Measurements from ENCODE around the gene SLC25A24.
"Not testable (repeated sequence)": the region's sequence is repeated elsewhere in the genome, so short reads cannot be mapped to it uniquely, and the experiment has no call there.

Gene SLC25A24

DNA sequence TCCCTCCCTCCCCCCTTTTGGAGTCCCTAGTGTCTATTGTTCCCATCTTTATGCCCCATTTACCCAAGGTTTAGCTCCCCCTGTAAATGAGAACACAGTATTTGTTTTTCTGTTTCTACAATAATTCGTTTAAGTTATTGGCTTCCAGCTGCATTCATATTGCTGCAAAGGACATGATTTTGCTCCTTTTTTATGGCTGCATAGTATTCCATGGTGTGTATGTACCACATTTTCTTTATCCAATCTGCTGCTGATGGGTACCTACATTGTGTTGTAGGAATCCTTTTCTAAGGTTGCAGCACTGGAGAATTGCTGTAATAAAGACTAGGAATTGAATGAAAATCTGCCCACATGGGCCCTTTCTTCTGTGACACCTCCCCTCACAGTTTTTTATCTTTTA is 6.8 kb downstream of the SLC25A24 start:
- DNase-seq = no peak

DNA sequence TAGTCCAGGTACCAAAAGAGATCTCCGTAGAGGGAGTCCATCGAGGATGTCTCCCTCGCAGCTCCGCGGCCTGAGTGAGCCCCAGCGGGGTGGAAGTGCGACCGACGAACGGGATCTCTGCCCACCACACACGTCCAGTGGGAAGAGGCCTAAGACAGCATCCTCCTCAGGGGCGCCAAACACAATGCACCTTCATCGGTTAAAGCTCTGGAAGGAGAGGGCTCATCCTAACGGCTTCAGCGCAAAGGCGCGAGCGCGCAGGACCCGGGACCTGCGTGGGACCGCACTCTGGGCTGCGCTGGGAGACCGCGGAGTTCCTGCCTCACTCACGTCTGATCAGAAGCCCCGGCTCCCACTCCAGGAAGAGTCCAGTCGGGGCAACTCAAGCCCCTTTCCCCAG is 7.6 kb downstream of the SLC25A24 start:
- no peak for DNase-seq

DNA sequence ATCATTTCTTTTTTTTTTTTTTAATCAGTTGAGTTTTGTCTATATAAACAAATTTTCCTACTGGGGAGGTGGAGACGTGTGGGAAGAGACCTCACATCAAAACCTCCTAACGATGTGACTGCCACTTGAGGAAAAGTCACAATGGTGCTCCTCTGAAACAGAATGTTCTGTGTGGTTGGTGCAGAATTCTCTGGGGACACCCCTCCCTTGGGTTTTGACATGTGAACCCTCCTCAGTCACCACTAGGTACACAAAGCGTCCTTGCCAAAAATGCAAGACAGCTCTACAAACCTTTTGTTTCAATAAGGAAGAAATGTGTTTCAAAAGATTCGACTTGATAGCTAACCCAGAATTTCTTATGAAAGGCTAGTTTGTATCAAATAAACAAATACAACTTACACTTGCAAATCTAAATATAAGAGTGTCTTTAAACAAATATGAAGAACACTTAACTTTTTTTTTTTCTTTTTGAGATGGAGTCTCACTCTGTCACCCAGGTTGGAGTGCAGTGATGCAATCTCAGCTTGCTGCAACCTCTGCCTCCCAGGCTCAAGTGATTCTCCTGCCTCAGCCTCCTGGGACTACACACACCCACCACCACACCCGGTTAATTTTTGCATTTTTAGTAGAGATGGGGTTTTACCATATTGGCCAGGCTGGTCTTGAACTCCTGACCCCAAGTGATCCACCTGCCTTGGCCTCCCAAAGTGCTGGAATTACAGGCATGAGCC is 9.3 kb downstream of the SLC25A24 start:
- peak; percentile 49 for DNase-seq

DNA sequence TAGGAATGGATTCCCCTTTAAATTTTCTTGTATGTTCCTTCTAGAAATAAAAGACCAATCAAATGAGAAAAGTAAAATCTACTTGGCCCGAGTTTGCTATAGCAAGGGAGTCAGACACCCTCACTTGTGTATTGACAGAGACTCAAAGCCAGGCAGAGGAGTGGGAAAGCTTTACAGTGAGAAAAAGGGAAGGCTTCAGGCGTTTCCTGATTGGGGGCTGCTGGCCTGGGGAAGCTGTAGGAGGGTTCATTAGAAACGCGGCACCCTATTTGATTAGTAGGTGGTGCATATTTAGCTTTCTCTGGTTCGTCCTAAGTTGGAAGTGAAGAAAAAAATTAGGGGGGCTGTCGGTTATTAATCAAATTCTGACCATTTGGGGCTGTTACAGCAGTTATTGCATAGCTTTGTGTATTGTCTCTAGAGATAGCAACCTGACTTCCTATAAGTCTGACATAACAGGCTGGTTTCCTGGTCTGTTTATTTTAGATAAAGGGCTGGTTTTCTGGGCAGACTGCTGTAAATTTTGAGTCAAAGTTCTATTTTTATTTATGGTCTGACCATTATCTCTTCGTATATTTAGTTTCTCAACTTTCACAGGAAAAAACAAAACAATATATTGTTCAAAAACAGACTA is 10.0 kb downstream of the SLC25A24 start:
- DNase-seq = no peak

DNA sequence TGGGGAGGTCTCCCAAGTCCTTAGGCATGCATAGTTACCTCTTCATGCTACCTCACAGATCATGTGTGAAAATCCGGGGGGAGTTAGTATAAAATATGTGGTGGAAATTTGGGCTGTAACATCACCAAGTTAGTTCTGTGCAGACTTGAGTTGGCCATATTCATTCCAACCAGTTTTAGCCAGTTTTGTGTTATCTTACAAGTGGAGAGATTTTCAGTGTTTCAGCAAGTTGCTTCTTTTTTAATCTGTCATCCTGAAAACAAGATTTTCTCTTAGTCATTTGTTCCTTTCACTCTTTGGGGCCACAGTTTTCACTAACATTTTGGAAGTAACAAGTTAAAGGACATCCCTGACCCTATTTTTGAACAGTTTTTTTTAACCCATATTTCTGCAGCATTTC is 11.3 kb downstream of the SLC25A24 start:
- no peak for DNase-seq

DNA sequence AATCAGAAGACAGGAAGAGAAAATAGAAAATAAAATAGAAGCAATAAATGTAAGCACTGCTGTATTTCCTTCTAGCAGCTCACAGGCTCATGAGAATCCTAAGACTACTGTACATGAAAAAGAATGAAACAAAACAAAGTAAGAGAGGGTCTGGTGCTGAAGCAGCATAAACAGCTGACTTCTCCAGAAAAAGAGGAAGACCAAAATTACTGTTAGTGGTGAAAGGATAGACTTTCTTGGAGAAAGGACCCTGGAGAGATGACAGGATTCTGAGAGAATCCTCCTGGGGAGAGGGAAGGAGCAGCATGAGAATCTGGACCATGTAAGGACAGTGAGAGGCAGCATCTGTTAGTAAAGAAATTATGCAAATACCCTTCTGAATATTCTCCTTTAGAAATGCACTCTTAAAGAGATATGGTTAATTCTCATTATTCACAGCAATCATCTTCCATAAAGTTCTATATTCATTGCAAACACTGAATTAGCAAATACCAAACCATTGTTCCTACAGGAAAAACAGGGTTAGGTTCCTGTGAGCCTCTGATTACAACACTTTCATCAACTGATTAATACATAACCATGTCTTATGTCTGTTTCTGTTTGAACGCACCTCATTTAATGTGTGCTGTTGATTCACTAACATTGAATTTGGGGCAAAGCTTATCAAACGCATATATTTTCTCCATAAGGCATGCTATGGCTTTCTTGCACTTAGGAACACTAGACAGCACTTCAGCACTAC is 17.0 kb downstream of the SLC25A24 start:
- DNase-seq = no peak

DNA sequence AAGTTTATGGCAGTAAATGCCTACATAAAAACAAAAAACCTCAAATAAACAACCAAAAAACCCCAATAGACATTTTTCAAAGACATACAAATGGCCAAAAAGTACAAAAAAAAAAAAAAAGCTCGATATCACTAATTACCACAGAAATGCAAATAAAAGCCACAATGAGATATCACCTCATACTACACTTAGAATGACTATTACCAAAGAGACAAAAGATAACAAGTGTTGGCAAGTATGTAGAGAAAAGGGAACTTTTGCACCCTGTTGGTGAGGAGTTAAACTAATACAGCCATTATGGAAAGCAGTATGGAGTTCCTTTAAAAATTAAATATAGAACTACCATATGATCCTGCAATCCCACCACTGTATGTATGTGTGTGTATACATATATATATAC is 21.1 kb downstream of the SLC25A24 start:
- DNase-seq = no peak

DNA sequence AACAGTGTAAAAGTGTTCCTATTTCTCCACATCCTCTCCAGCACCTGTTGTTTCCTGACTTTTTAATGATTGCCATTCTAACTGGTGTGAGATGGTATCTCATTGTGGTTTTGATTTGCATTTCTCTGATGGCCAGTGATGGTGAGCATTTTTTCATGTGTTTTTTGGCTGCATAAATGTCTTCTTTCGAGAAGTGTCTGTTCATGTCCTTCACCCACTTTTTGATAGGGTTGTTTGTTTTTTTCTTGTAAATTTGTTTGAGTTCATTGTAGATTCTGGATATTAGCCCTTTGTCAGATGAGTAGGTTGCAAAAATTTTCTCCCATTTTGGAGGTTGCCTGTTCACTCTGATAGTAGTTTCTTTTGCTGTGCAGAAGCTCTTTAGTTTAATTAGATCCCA is 37.7 kb downstream of the SLC25A24 start:
- DNase-seq = not testable (repeated sequence)

DNA sequence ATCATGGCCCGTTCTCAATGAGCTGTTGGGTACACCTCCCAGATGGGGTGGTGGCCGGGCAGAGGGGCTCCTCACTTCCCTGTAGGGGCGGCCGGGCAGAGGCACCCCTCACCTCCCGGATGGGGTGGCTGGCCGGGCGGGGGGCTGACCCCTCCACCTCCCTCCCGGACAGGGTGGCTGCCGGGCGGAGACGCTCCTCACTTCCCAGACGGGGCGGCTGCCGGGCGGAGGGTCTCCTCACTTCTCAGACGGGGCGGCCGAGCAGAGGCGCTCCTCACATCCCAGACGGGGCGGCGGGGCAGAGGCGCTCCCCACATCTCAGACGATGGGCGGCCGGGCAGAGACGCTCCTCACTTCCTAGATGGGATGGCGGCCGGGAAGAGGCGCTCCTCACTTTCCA is 40.2 kb downstream of the SLC25A24 start:
- not testable (repeated sequence) for DNase-seq

DNA sequence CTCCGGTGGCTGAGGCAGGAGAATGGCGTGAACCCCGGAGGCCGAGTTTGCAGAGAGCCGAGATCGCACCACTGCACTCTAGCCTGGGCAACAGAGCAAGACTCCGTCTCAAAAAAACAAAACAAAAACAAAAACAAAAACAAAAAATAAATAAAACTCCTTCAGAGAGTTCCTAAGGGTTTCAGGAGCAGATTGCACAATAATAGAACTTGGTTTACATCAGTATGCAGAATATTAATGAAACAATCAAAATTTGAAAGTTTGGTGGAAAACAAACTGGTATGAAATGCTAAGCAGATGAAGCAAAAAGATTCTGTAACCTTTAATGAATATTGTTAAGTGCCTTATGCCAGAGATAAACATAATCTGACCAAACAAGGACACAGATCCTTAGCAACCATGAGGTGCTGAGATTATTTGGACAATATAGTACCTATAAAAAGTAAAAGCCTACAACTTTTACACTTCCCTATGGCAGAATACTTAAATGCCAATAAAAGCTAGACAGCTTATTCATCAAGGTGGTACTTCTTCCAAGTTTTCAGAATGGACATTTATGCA is 41.2 kb downstream of the SLC25A24 start:
- no peak for DNase-seq

DNA sequence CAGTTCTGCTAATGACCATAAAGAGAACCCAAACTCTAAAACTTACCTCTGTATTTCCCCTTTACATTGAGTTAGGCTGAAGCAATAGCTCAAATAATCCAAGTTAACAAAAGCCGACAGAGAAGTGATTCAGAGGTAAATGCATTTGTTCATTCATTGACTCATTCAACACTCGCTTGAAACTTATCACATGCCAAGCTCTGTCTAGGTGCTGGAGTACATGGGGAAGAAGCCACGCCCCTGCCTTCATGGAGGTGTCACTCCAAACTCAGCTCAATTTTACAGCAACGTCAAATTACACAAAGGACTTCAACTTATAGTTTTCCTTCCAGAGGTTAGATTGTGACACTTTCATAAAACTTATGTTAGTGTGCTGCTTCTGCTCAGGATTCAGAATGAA is 45.8 kb downstream of the SLC25A24 start:
- no peak for DNase-seq

DNA sequence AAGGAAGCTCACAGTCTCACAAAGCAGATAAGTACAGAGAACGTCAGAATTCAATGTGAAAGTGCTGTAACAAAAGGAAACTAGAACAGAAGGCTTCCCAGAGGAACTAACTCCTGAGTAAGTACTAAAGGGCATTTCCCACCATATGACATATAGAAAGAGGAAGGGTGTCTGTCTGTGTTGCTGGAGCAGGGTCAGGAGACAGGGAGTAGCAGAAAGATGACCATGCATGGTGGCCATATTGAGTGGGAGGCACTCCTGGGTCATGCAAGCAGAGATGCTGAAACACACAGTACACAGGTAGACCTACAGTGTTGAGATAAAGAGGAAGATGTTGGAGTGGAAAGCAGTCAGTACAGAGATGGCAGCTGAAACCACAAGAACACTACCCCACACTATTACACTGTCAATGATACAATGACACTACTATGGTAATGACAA is 47.3 kb downstream of the SLC25A24 start:
- DNase-seq = no peak

DNA sequence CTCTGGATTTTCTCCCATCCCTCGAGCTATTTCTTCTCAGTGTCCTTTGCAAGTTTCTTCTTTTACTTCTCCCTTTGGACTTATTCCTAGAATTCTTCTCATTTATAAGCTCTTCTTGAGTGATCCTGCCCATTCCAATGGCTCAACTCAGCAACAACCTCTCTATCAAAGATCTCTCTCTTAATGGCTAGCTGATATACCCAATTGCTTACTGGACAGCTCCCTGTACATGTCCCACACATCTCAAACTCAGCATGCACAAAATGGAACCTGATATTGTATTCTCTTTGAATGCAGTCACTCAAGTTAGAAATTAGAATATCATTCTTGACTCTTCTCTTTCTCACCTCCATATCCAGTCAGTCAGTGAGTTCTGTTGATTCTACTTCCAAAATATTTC is 48.6 kb downstream of the SLC25A24 start:
- DNase-seq = no peak

DNA sequence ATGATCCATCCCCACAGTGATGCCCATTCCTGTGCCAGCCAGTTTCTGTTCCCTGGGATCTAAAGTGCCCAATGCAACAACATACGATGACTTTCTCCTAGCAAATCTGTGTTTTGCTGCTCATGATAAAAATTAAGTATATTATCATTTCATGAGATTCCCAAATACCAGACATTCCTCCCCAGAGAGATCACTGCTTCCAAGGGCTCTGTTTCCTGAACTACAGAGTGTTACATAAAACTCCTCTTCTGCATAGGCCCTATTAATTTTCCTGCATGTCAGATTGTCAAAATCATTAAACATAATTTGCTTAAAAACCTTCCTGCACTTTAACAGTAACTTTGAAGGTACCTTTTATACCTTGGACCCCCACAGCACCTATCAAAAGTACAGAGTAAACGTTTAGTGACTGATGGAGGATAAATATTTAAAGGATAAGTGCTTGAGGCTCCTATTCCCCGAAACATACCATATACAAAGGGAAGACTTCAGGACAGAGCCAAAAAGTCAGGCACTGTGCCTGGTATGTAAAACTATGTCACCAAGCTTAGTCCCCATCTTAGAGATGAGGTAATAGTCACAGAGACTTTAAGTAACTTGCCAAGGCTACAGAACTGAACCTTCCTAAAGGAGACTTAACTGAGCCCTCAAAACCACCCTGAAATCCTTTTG is 50.2 kb downstream of the SLC25A24 start:
- DNase-seq = no peak

DNA sequence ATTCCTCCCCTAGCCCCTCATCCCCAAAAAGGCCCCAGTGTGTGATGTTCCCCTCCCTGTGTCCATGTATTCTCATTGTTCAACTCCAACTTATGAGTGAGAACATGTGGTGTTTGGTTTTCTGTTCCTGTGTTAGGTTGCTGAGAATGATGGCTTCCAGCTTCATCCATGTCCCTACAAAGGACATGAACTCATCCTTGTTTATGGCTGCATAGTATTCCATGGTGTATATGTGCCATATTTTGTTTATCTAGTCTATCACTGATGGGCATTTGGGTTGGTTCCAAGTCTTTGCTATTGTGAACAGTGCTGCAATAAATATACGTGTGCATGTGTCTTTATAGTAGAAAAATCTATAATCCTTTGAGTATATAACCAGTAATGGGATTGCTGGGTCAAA is 55.6 kb downstream of the SLC25A24 start:
- not testable (repeated sequence) for DNase-seq

DNA sequence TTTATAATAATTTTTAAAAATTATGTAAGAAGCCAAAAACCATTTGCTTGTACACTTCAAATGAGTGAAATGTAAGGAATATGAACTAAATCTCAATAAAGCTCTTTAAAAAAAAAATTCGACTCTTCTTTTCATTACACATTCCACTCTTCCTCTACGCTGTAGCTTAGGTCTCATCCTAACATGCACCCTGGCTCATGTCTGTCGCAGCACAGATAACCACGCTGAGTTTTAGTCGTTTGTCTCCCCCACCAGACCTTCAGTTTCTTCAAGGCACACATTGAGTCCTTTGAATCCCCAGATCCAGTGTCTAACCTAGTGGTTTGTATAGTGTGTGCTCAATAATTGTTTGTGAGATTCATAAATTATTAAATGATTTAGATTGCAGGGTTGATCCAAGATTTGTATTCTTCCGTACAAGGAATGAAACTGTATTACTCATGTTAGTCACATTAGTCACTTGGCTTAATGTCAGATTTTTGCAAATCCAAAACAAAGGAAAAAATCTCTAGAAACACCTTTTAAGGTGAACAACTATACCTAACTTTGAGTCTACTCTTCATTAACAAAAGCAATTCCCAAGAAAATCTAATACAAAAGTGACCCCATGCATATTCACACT is 57.3 kb downstream of the SLC25A24 start:
- no peak for DNase-seq

DNA sequence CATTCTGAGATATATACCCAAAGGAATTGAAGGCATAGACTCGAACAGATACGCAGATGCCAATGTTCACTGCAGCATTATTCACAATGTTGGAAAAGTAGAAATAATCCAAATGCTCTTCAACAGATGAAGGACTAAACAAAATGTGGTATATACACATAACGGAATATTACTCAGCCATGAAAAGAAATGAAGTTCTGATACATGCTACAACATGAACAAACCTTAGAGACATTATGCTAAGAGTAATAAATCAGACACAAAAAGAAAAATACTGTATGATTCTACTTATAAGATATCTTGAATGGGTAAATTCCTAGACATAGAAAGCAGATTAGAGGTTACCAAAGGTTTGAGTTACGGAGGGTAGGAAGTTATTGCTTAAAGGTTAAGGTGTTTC is 57.9 kb downstream of the SLC25A24 start:
- no peak for DNase-seq

DNA sequence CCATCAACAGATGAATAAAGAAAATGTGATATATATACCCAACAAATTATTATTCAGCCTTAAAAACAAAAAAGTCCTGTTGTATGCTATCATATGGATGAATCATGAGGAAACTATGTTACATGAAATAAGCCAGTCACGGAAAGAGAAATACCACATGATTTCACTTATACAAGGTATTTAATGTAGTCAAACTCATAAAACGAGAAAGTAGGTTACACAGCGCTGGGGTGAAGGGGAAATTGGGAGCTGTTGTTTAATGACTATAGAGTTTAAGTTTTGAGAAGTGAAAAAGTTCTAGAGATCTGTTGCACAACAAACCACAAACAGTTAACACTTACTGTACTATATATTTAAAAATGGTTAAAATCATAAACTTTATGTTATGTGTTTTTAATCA is 58.5 kb downstream of the SLC25A24 start:
- no peak for DNase-seq

DNA sequence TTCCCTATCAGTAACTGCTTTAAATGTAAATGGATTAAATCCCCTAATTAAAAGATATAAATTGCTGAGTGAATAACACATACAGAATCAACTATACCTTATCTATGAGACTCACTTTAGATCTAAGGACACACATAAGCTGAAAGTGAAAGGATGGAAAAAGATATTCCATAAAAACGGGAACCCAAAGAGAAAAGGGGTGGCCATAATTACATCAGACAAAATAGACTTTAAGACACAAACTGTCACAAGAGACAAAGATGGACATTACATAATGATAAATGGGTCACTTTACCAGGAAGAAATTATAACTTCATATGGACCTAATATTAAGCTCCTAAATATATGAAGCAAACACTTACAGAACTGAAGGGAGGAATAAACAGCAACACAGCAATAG is 59.2 kb downstream of the SLC25A24 start:
- DNase-seq = no peak

DNA sequence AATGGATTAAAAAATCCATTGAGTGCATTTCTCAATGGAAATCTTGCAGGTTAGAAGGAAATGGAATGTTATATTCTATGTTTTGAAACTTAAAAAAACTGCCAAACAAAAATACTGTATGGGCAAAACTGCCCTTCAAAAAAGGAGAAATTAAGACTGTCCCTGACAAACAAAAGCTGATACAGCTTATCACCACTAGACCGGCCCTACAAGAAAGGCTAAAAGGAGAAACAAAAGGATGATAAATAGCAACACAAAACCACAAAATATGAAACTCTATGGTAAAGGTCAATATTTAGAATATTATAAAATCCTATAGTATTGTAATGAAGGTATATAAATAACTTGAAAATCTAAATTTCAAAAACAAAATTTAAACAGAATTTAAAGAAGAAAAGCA is 60.0 kb downstream of the SLC25A24 start:
- DNase-seq = no peak

DNA sequence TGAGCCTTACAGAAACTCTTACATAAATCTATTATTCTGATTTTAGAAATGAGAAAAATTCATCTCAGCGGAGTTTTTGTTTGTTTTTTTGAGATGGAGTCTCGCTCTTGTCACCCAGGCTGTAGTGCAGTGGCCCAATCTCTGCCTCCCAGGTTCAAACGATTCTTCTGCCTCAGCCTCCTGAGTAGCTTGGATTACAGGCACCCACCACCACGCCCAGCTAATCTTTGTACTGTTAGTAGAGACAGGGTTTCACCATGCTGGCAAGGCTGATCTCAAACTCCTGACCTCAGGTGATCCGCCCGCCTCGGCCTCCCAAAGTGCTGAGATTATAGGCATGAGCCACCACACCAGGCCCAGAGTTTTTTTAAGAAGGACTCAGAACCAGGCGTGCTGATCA is 60.6 kb downstream of the SLC25A24 start:
- not testable (repeated sequence) for DNase-seq

DNA sequence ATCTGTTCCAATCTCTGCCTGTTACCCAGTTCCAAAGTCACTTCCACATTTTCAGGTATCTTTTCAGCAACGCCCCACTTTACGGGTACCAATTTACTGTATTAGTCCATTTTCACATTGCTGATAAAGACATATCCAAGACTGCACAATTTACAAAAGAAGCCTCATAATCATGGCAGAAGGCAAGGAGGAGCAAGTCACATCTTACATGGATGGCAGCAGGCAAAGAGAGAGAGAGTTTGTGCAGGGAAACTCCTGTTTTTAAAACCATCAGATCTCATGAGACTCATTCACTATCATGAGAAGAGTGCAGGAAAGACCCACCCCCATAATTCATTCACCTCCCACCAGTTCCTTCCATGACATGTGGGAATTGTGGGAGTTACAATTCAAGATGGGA is 67.0 kb downstream of the SLC25A24 start:
- not testable (repeated sequence) for DNase-seq

DNA sequence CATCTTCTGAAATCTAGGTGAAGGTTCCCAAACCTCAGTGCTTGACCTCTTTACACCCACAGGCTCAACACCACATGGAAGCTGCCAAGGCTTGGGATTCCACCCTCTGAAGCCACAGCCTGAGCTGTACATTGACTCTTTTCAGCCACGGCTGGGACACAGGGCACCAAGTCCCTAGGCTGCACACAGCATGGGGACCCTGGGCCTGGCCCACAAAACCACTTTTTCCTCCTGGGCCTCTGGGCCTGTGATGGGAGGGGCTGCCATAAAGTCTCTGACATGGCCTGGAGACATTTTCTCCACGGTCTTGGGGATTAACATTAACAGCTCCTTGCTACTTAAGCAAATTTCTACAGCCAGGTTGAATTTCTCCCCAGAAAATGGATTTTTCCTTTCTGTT is 67.8 kb downstream of the SLC25A24 start:
- DNase-seq = not testable (repeated sequence)
